Activated T-helper 1 cell treated with anti-CD3 and anti-CD28 coated beads, Interleukin-12 subunit alpha, Interleukin-12 subunit beta, Interleukin-2, Interleukin-4 antibody, amounts not matched to agents 30 ng/mL and 10 ng/mL and 1 ng/mL, durations not matched to agents 14 hours and 24 hours and 36 hours (primary cell): ENCODE measurements around the gene INPP5A. TPM values are rescaled to one million over a fixed set of nuclear protein-coding genes. Genes with fewer than 3 reads are reported as not detected.

ENCODE experiments used
- DNase-seq: peaks from one replicate; pipeline ENCODE4 v3.0.0; 2021; ENCODE audit warnings: low spot score
- H3K27ac Mint-ChIP-seq: one replicate; pipeline ENCODE4 v1.8.0; 2021; ENCODE audit warnings: mild to moderate bottlenecking, mixed read lengths
- H3K27me3 Mint-ChIP-seq: one replicate; pipeline ENCODE4 v1.8.0; 2022; ENCODE audit warnings: mild to moderate bottlenecking, moderate library complexity, mixed read lengths; ENCODE audit not compliant: insufficient read depth
- H3K36me3 Mint-ChIP-seq: one replicate; pipeline ENCODE4 v1.8.0; 2021; ENCODE audit warnings: low read depth, mixed read lengths
- H3K4me1 Mint-ChIP-seq: one replicate; pipeline ENCODE4 v1.8.0; 2021; ENCODE audit warnings: low read depth, mixed read lengths
- H3K4me3 Mint-ChIP-seq: one replicate; pipeline ENCODE4 v1.8.0; 2021; ENCODE audit warnings: mild to moderate bottlenecking, moderate library complexity, mixed read lengths
- H3K9me3 Mint-ChIP-seq: one replicate; pipeline ENCODE4 v1.8.0; 2021; ENCODE audit warnings: mixed read lengths
- intact Hi-C: fragments of 100-400 bp; cut with micrococcal nuclease; formaldehyde crosslinking; loops from one replicate; pipeline ENCODE4 v1.15.1; 2024
- total RNA-seq: library from RNA; stranded (reverse); gene quantifications from 2 replicates; pipeline ENCODE4 v1.2.3, GENCODE V29; 2022

INPP5A gene
- total RNA-seq, 1 donor from 2014 or later: 13.4 TPM

- DNase-seq: no peak
- Mint-ChIP-seq H3K36me3 (peaks cover 9% of the 10 kb centered on the region), H3K4me1 (peaks cover 10% of the 10 kb centered on the region), H3K27ac (no peak overlapping the region), H3K9me3 (no peaks in the 10 kb centered on the region), H3K4me3 (no peak overlapping the region), H3K27me3 (no peaks in the 10 kb centered on the region)
- intact Hi-C loops: no loop called here
Observed at GRCh38 chr10:132687893-132688579, 150.4 kb downstream of the INPP5A start.

- H3K4me1 Mint-ChIP-seq: peaks cover 10% of the 10 kb centered on the region
- no peak overlapping the region for H3K4me3 Mint-ChIP-seq
- no peak overlapping the region for H3K27ac Mint-ChIP-seq
- peaks cover 9% of the 10 kb centered on the region for H3K36me3 Mint-ChIP-seq
- DNase-seq: no peak
- intact Hi-C loops: no loop called here
- no peaks in the 10 kb centered on the region for H3K27me3 Mint-ChIP-seq
- H3K9me3 Mint-ChIP-seq: peaks cover under 1% of the 10 kb centered on the region
Observed at GRCh38 chr10:132688580-132689420, 151.2 kb downstream of the INPP5A start.

GRCh38 chr10:132689721-132690360 is 152.3 kb downstream of the INPP5A start:
- no peak overlapping the region for H3K4me3 Mint-ChIP-seq
- H3K9me3 Mint-ChIP-seq: peaks cover 11% of the 10 kb centered on the region
- intact Hi-C loops: no loop called here
- H3K4me1 Mint-ChIP-seq: peaks cover 1% of the 10 kb centered on the region
- peaks cover 14% of the 10 kb centered on the region for H3K36me3 Mint-ChIP-seq
- DNase-seq: no peak
- H3K27me3 Mint-ChIP-seq: no peaks in the 10 kb centered on the region
- H3K27ac Mint-ChIP-seq: no peak overlapping the region

GRCh38 chr10:132690401-132690800 is 152.8 kb downstream of the INPP5A start:
- Mint-ChIP-seq H3K36me3 (peaks cover 17% of the 10 kb centered on the region), H3K4me3 (no peak overlapping the region), H3K27me3 (no peaks in the 10 kb centered on the region), H3K9me3 (peaks cover 16% of the 10 kb centered on the region), H3K27ac (no peak overlapping the region), H3K4me1 (peaks cover 7% of the 10 kb centered on the region)
- no peak for DNase-seq
- intact Hi-C loops: no loop called here

GRCh38 chr10:132690821-132691610 is 153.4 kb downstream of the INPP5A start:
- intact Hi-C loops: no loop called here

GRCh38 chr10:132691711-132692153 is 154.1 kb downstream of the INPP5A start:
- no peaks in the 10 kb centered on the region for H3K27me3 Mint-ChIP-seq
- peaks cover 16% of the 10 kb centered on the region for H3K9me3 Mint-ChIP-seq
- DNase-seq: no peak
- no peak overlapping the region for H3K27ac Mint-ChIP-seq
- H3K4me1 Mint-ChIP-seq: peaks cover 16% of the 10 kb centered on the region
- intact Hi-C loops: no loop called here
- H3K36me3 Mint-ChIP-seq: peaks cover 17% of the 10 kb centered on the region
- no peak overlapping the region for H3K4me3 Mint-ChIP-seq

More at GRCh38 chr10:132690821-132691610, 153.4 kb downstream of the INPP5A start:
- Mint-ChIP-seq H3K36me3 (peaks cover 17% of the 10 kb centered on the region), H3K27me3 (no peaks in the 10 kb centered on the region), H3K9me3 (peaks cover 16% of the 10 kb centered on the region), H3K4me1 (peaks cover 13% of the 10 kb centered on the region), H3K4me3 (no peak overlapping the region), H3K27ac (no peak overlapping the region)
- DNase-seq: no peak

GRCh38 chr10:132692311-132692710 is 154.7 kb downstream of the INPP5A start:
- Mint-ChIP-seq H3K4me1 (peaks cover 16% of the 10 kb centered on the region), H3K27me3 (no peaks in the 10 kb centered on the region), H3K4me3 (no peak overlapping the region), H3K27ac (no peak overlapping the region), H3K36me3 (peaks cover 17% of the 10 kb centered on the region), H3K9me3 (peaks cover 16% of the 10 kb centered on the region)
- intact Hi-C loops: no loop called here
- DNase-seq: no peak

GRCh38 chr10:132693676-132694075 is 156.1 kb downstream of the INPP5A start:
- DNase-seq: no peak
- Mint-ChIP-seq H3K27me3 (no peaks in the 10 kb centered on the region), H3K4me3 (no peak overlapping the region), H3K9me3 (peaks cover 16% of the 10 kb centered on the region), H3K27ac (no peak overlapping the region), H3K36me3 (peaks cover 18% of the 10 kb centered on the region), H3K4me1 (peaks cover 16% of the 10 kb centered on the region)
- intact Hi-C loops: no loop called here

GRCh38 chr10:132696204-132696603 is 158.6 kb downstream of the INPP5A start:
- peaks cover 16% of the 10 kb centered on the region for H3K4me1 Mint-ChIP-seq
- no peak for DNase-seq

GRCh38 chr10:132696728-132697577 is 159.4 kb downstream of the INPP5A start:
- DNase-seq: no peak
- peaks cover 13% of the 10 kb centered on the region for H3K36me3 Mint-ChIP-seq
- intact Hi-C loops: no loop called here

More at GRCh38 chr10:132696204-132696603, 158.6 kb downstream of the INPP5A start:
- Mint-ChIP-seq H3K4me3 (no peak overlapping the region), H3K27me3 (no peaks in the 10 kb centered on the region), H3K9me3 (peaks cover 16% of the 10 kb centered on the region), H3K36me3 (peaks cover 15% of the 10 kb centered on the region), H3K27ac (no peak overlapping the region)
- intact Hi-C loops: no loop called here

GRCh38 chr10:132697578-132698200 is 160.1 kb downstream of the INPP5A start:
- Mint-ChIP-seq H3K36me3 (peaks cover 14% of the 10 kb centered on the region), H3K4me3 (no peak overlapping the region), H3K9me3 (peaks cover 16% of the 10 kb centered on the region), H3K27ac (no peak overlapping the region), H3K27me3 (no peaks in the 10 kb centered on the region), H3K4me1 (peaks cover 16% of the 10 kb centered on the region)
- DNase-seq: no peak
- intact Hi-C loops: no loop called here

More at GRCh38 chr10:132696728-132697577, 159.4 kb downstream of the INPP5A start:
- peaks cover 16% of the 10 kb centered on the region for H3K4me1 Mint-ChIP-seq
- no peaks in the 10 kb centered on the region for H3K27me3 Mint-ChIP-seq
- H3K9me3 Mint-ChIP-seq: peaks cover 16% of the 10 kb centered on the region
- H3K27ac Mint-ChIP-seq: no peak overlapping the region
- no peak overlapping the region for H3K4me3 Mint-ChIP-seq
